ENCODE measurements around the gene RGMA.

DNA sequence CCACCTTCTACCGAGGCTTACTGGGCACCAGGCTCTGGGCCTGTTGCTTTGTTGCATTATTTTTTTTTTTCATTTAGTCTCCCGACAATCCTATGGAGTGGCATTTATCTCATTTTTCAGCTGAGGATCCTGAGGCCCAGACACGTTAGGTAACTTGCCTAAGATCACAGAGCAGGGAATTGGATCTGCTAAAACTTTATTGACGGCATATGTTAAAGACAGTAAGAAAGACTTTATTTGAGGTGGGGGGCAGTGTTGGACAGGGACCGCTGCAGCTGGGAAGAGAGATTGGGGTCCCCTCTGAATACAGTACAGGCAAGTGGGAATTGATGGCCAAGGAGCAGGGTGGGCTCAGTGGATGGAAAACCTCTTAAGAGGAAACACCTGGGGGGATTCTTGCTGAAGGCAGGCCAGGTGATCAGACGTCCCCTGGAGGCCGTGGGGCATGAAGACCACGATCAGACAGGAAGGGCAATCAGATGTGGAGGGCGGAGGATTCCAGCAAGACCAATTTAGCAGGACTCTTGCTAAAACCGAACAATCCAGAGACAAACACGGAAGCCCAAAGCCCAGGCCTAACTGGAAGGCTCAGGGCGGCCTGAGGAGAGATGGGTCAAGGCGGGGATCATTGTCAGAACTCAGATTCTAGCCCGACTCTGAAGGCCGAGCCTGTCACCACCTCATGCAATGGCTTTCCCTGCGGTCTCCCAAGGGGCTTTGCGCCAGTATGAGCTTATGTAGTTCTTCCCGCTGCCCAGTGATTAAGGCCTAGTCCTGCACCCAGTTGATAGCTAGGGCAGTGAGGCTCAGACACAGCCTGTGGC is 53.7 kb downstream of the RGMA start:
- TF ChIP-seq, protein P1, sequence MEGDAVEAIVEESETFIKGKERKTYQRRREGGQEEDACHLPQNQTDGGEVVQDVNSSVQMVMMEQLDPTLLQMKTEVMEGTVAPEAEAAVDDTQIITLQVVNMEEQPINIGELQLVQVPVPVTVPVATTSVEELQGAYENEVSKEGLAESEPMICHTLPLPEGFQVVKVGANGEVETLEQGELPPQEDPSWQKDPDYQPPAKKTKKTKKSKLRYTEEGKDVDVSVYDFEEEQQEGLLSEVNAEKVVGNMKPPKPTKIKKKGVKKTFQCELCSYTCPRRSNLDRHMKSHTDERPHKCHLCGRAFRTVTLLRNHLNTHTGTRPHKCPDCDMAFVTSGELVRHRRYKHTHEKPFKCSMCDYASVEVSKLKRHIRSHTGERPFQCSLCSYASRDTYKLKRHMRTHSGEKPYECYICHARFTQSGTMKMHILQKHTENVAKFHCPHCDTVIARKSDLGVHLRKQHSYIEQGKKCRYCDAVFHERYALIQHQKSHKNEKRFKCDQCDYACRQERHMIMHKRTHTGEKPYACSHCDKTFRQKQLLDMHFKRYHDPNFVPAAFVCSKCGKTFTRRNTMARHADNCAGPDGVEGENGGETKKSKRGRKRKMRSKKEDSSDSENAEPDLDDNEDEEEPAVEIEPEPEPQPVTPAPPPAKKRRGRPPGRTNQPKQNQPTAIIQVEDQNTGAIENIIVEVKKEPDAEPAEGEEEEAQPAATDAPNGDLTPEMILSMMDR (conservative IDR thresholded peaks at IDR 0.05): no peak
- no peak for TF ChIP-seq EZH2 (IDR thresholded peaks at IDR 0.05; ENCODE audit: low read depth)

Measured in PC-9 (cell line).